Right forelimb (tissue), 1 donor: ENCODE data around the gene PCNX4.

ENCODE experiments used
- DNase-seq: peaks from one replicate; pipeline ENCODE4 v3.0.0-alpha.2; 2018

The PCNX4 gene

DNA sequence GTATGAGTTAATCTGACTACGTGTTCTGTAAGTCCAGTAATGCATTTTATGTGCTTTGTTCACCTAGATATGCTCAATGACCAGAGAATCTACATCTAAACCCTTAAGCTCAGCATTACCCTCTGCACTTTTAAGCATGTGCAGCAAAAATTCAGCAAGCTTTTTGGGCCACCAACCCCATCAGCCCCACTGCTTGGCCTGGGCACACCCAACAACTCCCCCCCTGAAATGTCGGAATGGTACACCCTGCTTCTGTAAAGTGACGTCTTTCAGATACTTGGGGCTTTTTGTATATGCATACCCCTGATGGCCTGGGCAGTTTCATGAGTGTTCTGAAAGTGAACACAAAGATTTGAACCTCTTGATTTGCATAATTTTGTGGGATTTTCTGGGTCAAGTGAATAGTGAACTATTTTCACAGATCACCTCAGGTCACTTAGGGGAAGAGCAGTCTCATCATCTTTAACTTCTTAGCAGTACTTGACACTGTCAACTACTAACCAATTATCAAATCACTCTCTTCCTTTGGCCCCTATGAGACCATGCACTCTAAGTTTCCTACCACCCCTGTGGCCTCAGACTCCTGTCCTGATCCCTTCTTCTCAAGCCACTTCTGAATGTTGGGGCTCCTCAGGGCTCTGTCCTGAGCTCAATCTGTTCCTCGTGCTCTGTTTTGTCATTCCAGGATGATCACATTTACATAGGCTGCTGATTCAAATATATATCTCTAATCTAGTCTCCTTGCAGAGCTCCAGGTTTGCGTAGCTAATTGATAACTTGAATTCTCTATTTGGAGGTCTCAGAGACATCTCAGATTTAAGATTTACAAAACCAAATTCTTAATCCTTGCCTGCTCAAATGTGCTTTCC is 121.0 kb downstream of the PCNX4 start:
- DNase-seq, result no peak

DNA sequence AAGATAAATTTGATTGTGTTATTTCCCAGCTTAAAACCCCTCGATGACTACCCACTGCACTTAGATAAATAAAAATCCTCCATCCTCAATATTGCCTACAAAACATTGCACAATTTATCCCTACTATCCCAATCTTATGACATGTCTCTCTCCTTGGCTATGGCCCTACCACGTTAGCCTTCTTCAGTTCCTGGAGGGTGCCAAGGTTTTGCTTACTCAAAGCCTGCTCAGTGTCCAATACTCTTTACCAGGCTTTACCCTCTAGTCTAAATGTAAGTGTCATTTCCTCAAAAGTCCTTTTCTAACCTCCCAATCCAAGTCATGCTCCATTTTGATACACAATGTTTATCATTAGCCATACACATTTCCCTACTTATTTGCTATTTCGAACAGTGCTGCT is 122.3 kb downstream of the PCNX4 start:
- DNase-seq, result no peak

DNA sequence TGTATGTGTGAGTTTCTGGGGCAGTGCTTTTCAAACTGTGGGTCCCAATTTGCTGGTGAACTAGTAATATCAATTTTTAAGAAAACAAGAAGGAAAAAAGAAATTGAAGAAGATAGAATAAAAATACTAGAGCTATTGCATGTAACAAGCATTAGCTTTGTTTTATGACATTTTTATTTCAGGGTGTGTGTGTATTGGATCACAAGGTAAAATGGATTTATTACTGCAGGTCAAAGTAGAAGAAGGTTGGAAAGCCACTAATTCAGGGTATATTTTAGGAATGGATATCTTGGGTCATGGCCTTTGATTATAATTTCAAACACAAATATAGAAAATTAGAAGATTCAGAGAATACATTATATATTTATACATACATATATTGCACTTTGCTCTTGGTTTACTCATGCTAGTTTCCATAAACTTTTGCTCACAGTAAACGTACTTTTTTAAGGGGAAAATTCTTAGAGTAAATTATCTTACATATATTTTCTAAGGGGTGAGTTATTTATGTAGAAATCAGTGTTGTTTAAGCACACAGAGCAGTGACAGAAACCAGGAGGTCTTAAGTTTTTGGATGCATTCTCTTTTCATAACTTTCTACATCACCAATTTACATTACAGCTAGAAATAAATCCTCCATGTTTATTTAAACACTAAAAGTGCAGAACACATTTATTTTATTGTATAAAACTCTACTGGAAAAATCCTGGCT is 122.8 kb downstream of the PCNX4 start:
- no peak for DNase-seq

DNA sequence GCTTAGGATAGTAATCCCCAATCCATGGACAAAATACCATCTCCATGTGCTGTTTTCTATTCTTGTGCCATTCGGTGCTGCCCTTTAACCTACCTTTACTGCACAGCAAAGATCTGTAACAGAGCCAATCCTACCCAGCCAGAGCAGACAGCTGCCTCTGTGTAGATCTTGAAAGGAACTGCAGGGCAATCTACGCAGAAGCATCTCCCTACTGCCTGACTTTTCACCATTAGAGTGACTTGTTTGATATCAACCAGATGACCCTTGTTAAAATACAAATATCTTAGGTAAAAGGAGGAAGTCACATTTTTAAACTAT is 123.4 kb downstream of the PCNX4 start:
- DNase-seq, result no peak

DNA sequence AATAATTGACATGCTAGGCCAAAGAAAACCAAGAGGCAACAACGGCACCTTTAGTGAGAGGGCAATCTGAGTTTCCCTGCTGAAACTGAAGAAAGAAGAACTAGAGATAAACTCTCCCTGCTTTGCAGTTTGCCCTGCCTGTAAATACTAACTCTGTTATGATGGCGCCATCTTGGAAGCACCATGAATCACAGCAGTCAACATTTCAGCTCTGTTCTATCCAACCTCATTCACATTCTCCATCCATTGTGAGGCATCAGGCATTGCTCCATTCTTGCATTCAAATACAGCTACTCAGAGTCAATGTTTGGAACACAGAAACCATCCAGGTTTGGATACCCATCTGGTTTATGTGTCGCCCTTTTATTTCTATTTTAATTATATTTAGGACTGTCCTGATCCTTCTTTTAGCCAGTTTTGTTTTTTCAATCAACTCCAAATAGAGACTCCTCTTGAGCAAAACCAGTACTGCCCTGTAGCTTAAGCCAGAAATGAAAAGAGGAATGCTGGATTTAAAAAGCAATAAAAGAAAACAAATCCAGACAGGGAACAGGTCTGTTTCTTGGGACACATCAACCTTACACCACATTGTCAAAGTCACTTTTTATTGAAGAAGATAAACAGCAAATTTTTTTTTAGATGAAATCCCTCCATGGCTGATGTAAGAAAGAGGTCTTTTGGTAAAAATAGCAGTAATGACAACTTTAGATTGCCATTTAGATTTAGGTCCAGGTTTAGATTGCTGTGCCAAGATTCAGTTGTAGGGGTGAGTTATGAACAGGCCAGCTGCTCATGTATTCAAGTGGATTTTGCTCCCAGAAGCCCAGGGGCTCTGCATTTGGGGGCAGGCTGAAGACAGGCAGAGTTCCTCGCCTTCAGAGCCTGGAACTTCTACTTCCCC is 124.0 kb downstream of the PCNX4 start:
- no peak for DNase-seq

DNA sequence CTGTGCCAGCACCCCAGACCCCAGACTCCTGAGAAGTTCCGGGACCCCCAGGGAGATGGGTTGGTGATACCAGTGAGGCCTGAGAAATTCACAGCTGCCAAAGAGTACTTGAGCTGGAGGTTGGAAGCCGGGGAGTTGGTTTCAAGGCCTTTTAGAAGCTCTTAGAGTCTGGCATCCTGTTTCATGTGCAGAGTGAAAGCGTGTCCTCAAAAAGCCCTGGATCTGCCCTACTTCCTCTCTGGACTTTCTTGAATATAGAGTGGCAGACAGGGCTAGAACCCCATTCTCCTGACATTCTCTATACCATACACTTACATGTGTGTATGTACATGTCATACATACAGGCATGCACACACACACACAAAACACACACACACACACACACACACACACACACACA is 126.0 kb downstream of the PCNX4 start:
- no peak for DNase-seq
